NCI-H345 treated with DMSO at 0.1 percent for 48 hours (cell line): ENCODE measurements around the gene ITGA8.

Experiments used
- DNase-seq: peaks from one replicate; lab custom pipeline; 2025; ENCODE audit not compliant: unreplicated experiment; lab: John Stamatoyannopoulos, UW

The ITGA8 gene

GRCh38 chr10:15737656-15738055 lies 17.9 kb upstream of the ITGA8 start:
- DNase-seq, result no peak

GRCh38 chr10:15735763-15736162 lies 16.0 kb upstream of the ITGA8 start:
- DNase-seq, result no peak

- DNase-seq, result no peak
Observed at GRCh38 chr10:15730341-15730740, 10.6 kb upstream of the ITGA8 start.

GRCh38 chr10:15729890-15730289 lies 10.2 kb upstream of the ITGA8 start:
- no peak for DNase-seq

- no peak for DNase-seq
Observed at GRCh38 chr10:15726042-15726441, 6.3 kb upstream of the ITGA8 start.

GRCh38 chr10:15725603-15726002 lies 5.9 kb upstream of the ITGA8 start:
- no peak for DNase-seq

- no peak for DNase-seq
Observed at GRCh38 chr10:15724683-15725082, 5.0 kb upstream of the ITGA8 start.

GRCh38 chr10:15723803-15724202 lies 4.1 kb upstream of the ITGA8 start:
- DNase-seq, result no peak

GRCh38 chr10:15720635-15721287 lies 1.0 kb upstream of the ITGA8 start:
- DNase-seq, result no peak

- no peak for DNase-seq
Observed at GRCh38 chr10:15719049-15719898, 448 bp downstream of the ITGA8 start.

- DNase-seq, result no peak
Observed at GRCh38 chr10:15718694-15719048, 1.1 kb downstream of the ITGA8 start.

GRCh38 chr10:15715619-15716227 lies 4.0 kb downstream of the ITGA8 start:
- no peak for DNase-seq

- no peak for DNase-seq
Observed at GRCh38 chr10:15714847-15715246, 4.9 kb downstream of the ITGA8 start.

- no peak for DNase-seq
Observed at GRCh38 chr10:15712883-15713282, 6.8 kb downstream of the ITGA8 start.

- no peak for DNase-seq
Observed at GRCh38 chr10:15710455-15710854, 9.3 kb downstream of the ITGA8 start.

GRCh38 chr10:15705298-15705697 lies 14.4 kb downstream of the ITGA8 start:
- DNase-seq, result no peak

- DNase-seq, result no peak
Observed at GRCh38 chr10:15704581-15704968, 15.1 kb downstream of the ITGA8 start.

- DNase-seq, result no peak
Observed at GRCh38 chr10:15703944-15704580, 15.7 kb downstream of the ITGA8 start.

- DNase-seq, result no peak
Observed at GRCh38 chr10:15703151-15703880, 16.4 kb downstream of the ITGA8 start.

- no peak for DNase-seq
Observed at GRCh38 chr10:15700078-15700674, 19.5 kb downstream of the ITGA8 start.

GRCh38 chr10:15695852-15696251 lies 23.9 kb downstream of the ITGA8 start:
- DNase-seq, result no peak
